ENCODE data around the gene CTSF.

Gene CTSF

GRCh38 chr11:66568124-66568916, at the start of gene CTSF:
TSS of gene CTSF (minus strand) at chr11:66568606. CDS start at chr11:66568486, 120 bp downstream.
- Histone ChIP-seq H3K27ac (no peak within 1 kb of the TSS), H3K36me3 (no peaks in the 10 kb centered on the region), H3K9me3 (no peaks in the 10 kb centered on the region), H3K4me3 (ENCODE audit: low read depth in 1 of 2, low read length in 1 of 2) (peak within 1 kb of the TSS; percentile 37 to 55), H3K4me1 (ENCODE audit: control insufficient read depth in 1 of 2, insufficient read depth in 1 of 2, low read depth in 1 of 2, low read length in 1 of 2) (peaks cover 4 to 5% of the 10 kb centered on the region in 2 experiments), H3K27me3 (peaks cover 54% of the 10 kb centered on the region)
- TF ChIP-seq CTCF (IDR thresholded peaks at IDR 0.05) = no peak

- H3K4me3 ChIP-seq (ENCODE audit: low read depth in 1 of 2, low read length in 1 of 2) = peak overlapping the region; percentile 88 to 99
- no peaks in the 10 kb centered on the region for H3K36me3 ChIP-seq
- TF ChIP-seq CTCF (IDR thresholded peaks at IDR 0.05) = peak; percentile 21
- peak overlapping the region; percentile 98 for H3K27ac ChIP-seq
- no peaks in the 10 kb centered on the region for H3K9me3 ChIP-seq
- no peaks in the 10 kb centered on the region for H3K27me3 ChIP-seq
- peaks cover 26 to 29% of the 10 kb centered on the region in 2 experiments for H3K4me1 ChIP-seq (ENCODE audit: control insufficient read depth in 1 of 2, insufficient read depth in 1 of 2, low read depth in 1 of 2, low read length in 1 of 2)
Measured at GRCh38 chr11:66617155-66617834, 48.9 kb upstream of the CTSF start.

- TF ChIP-seq CTCF (IDR thresholded peaks at IDR 0.05) = no peak
- Histone ChIP-seq H3K9me3 (no peaks in the 10 kb centered on the region), H3K36me3 (no peaks in the 10 kb centered on the region), H3K4me1 (ENCODE audit: control insufficient read depth in 1 of 2, insufficient read depth in 1 of 2, low read depth in 1 of 2, low read length in 1 of 2) (peaks cover 26 to 29% of the 10 kb centered on the region in 2 experiments), H3K27ac (peak within 1 kb of the TSS; percentile 98), H3K4me3 (ENCODE audit: low read depth in 1 of 2, low read length in 1 of 2) (peak within 1 kb of the TSS; percentile 88 to 99), H3K27me3 (no peaks in the 10 kb centered on the region)
Measured at GRCh38 chr11:66616379-66617154, 48.2 kb upstream of the CTSF start, which contains the start of gene RBM14. TSS of gene RBM14 (plus strand) at chr11:66616630. CDS start at chr11:66616721, 91 bp downstream.

- H3K4me1 ChIP-seq (ENCODE audit: control insufficient read depth in 1 of 2, insufficient read depth in 1 of 2, low read depth in 1 of 2, low read length in 1 of 2) = peaks cover 23 to 28% of the 10 kb centered on the region in 2 experiments
- H3K36me3 ChIP-seq = no peaks in the 10 kb centered on the region
- TF ChIP-seq CTCF (IDR thresholded peaks at IDR 0.05) = no peak
- H3K9me3 ChIP-seq = no peaks in the 10 kb centered on the region
- H3K27ac ChIP-seq = no peak overlapping the region
- no peaks in the 10 kb centered on the region for H3K27me3 ChIP-seq
- no peak overlapping the region for H3K4me3 ChIP-seq (ENCODE audit: low read depth in 1 of 2, low read length in 1 of 2)
Measured at GRCh38 chr11:66614073-66614472, 45.7 kb upstream of the CTSF start.

- H3K4me3 ChIP-seq (ENCODE audit: low read depth in 1 of 2, low read length in 1 of 2) = no peak overlapping the region
- TF ChIP-seq CTCF (IDR thresholded peaks at IDR 0.05) = no peak
- peaks cover 6 to 12% of the 10 kb centered on the region in 2 experiments for H3K4me1 ChIP-seq (ENCODE audit: control insufficient read depth in 1 of 2, insufficient read depth in 1 of 2, low read depth in 1 of 2, low read length in 1 of 2)
- H3K27ac ChIP-seq = no peak overlapping the region
- no peaks in the 10 kb centered on the region for H3K27me3 ChIP-seq
- no peaks in the 10 kb centered on the region for H3K36me3 ChIP-seq
- H3K9me3 ChIP-seq = no peaks in the 10 kb centered on the region
Measured at GRCh38 chr11:66612458-66612857, 44.1 kb upstream of the CTSF start.
